IgD-negative memory B cell (primary cell): Measurements from ENCODE around the gene NECAP2. TPM values are rescaled to one million over a fixed set of nuclear protein-coding genes. Genes with fewer than 3 reads are reported as not detected.
A peak's percentile ranks its signal among the peaks of the same experiment; 100 is the strongest.
"Not testable (repeated sequence)": the region's sequence is repeated elsewhere in the genome, so short reads cannot be mapped to it uniquely, and the experiment has no call there.

Experiments
- H3K27ac Mint-ChIP-seq, 3 donors: one replicate each; pipeline ENCODE4 v1.8.0; 2020 to 2022; ENCODE audit warnings: mild to moderate bottlenecking in 3 of 3, mixed read lengths in 3 of 3, moderate library complexity in 1 of 3
- H3K27me3 Mint-ChIP-seq: one replicate; pipeline ENCODE4 v1.8.0; 2021; ENCODE audit warnings: mixed read lengths
- H3K36me3 Mint-ChIP-seq: one replicate; pipeline ENCODE4 v1.8.0; 2020; ENCODE audit warnings: mild to moderate bottlenecking, mixed read lengths
- H3K4me1 Mint-ChIP-seq, 3 donors: one replicate each; pipeline ENCODE4 v1.8.0; 2020 to 2022; ENCODE audit warnings: mixed read lengths in 3 of 3, mild to moderate bottlenecking in 1 of 3
- H3K4me3 Mint-ChIP-seq, 4 donors: one replicate each; pipeline ENCODE4 v1.8.0; 2020 to 2022; ENCODE audit warnings: mild to moderate bottlenecking in 4 of 4, mixed read lengths in 4 of 4, moderate library complexity in 3 of 4
- H3K9me3 Mint-ChIP-seq, 3 donors: one replicate each; pipeline ENCODE4 v1.8.0; 2020 to 2021; ENCODE audit warnings: mixed read lengths in 3 of 3, mild to moderate bottlenecking in 1 of 3
- polyA plus RNA-seq: library from polyadenylated mRNA; unstranded; fragments of 300-500 nt; fragmentation: Illumina TruSeq; gene quantifications from one replicate; pipeline ENCODE4 v1.2.3, GENCODE V29; 2021

The NECAP2 gene
- polyA plus RNA-seq, 1 donor from 2014 or later = 144 TPM

DNA sequence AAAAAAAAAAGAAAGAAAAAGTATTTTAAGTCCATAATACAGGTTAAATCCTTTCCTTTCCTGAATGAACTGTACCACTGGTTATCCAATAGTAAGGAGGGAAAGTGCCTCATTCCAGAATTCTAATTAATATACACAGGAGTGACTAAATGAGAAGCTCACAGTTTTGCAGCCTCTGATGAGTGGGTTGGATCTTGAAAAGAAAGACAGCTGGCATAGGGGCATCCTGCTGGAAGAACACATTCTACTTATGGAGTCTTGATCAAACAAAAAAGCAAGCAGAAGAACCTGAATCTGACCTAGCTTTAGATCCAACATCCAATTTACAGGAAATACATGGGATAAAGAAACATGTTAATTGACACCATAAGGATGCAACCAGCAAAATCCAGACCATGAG is 46.5 kb downstream of the NECAP2 start:
- H3K27me3 Mint-ChIP-seq, H3K27ac Mint-ChIP-seq, H3K4me3 Mint-ChIP-seq, H3K4me1 Mint-ChIP-seq, H3K9me3 Mint-ChIP-seq, H3K36me3 Mint-ChIP-seq: not testable (repeated sequence)

DNA sequence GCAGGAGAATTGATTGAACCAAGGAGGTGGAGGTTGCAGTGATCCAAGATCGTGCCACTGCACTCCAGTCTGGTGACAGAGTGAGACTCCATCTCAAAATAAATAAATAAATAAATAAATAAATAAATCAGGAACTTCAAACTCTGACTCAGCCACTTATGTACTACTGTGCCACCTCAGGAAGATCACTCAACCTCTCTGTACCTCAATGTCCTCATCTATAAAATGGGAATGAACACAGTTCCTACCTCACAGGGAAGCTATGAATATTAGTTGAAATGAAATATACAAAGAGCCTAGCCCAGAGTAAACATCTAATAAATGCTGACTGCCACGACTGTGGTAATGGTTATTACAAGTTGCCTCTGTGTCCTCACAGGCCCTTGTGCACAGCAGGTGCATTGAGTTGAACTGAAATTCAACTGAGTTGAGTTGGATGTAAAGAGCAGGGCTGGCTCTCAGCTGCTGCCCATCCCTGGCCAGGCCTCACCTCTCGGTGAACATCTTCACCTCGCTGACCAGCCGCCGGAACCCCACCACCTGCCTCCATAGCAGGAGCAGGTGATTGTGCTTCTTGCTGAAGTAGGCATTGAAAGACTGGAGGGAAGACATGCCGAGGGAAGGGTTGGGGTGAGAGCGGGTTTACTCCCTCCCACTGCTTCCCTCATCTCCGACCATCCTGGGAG is 48.8 kb downstream of the NECAP2 start:
- not testable (repeated sequence) for H3K27ac Mint-ChIP-seq, H3K36me3 Mint-ChIP-seq, H3K9me3 Mint-ChIP-seq, H3K4me3 Mint-ChIP-seq, H3K4me1 Mint-ChIP-seq, H3K27me3 Mint-ChIP-seq

GRCh38 chr1:16491056-16491675 is 50.6 kb downstream of the NECAP2 start:
- H3K27me3 Mint-ChIP-seq = no peaks in the 10 kb centered on the region
- H3K27ac Mint-ChIP-seq = no peak overlapping the region
- no peak overlapping the region for H3K4me3 Mint-ChIP-seq
- no peaks in the 10 kb centered on the region for H3K36me3 Mint-ChIP-seq
- peaks cover 0 to 1% (median 0%) of the 10 kb centered on the region in 3 donors for H3K4me1 Mint-ChIP-seq
- no peaks in the 10 kb centered on the region for H3K9me3 Mint-ChIP-seq

GRCh38 chr1:16492937-16493336 is 52.4 kb downstream of the NECAP2 start:
- peak overlapping the region in 1 of 3 donors; percentile 49 for H3K27ac Mint-ChIP-seq
- not testable (repeated sequence) for H3K4me1 Mint-ChIP-seq, H3K4me3 Mint-ChIP-seq, H3K36me3 Mint-ChIP-seq, H3K9me3 Mint-ChIP-seq, H3K27me3 Mint-ChIP-seq

- not testable (repeated sequence) for H3K36me3 Mint-ChIP-seq, H3K27me3 Mint-ChIP-seq, H3K9me3 Mint-ChIP-seq, H3K4me1 Mint-ChIP-seq, H3K4me3 Mint-ChIP-seq
- H3K27ac Mint-ChIP-seq = peak overlapping the region in 1 of 3 donors; percentile 47
These were observed 53.2 kb downstream of the NECAP2 start for GRCh38 chr1:16493731-16494130.

DNA sequence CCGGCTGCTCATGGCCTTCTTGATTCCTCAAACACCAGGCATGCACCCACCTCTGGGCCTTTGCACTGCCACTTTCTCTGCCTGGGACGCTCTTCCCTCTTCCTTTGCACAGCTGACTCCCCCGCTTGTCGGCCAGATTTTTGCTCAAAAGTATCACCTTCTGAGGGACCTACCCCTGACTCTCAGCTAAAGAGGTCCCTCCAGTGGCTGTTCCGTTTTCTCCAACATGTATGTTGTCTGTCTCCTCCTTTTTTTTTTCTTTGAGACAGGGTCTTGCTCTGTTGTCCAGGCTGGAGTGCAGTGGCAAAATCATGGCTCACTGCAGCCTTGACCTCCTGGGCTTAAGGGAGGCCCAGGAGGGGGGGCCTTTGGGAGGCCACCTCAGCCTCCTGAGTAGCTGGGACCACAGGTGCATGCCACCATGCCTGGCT is 57.0 kb downstream of the NECAP2 start:
- not testable (repeated sequence) for H3K36me3 Mint-ChIP-seq, H3K9me3 Mint-ChIP-seq, H3K27me3 Mint-ChIP-seq
- H3K4me3 Mint-ChIP-seq = peak overlapping the region; percentile 74 to 96 (median 90)
- peaks cover 8 to 12% (median 10%) of the 10 kb centered on the region in 3 donors for H3K4me1 Mint-ChIP-seq
- H3K27ac Mint-ChIP-seq = peak overlapping the region; percentile 32 to 89 (median 45)

- Mint-ChIP-seq H3K4me3 (peak overlapping the region; percentile 79 to 96 (median 90)), H3K4me1 (peaks cover 8 to 12% (median 10%) of the 10 kb centered on the region in 3 donors), H3K27ac (peak overlapping the region; percentile 32 to 89 (median 53))
- not testable (repeated sequence) for H3K9me3 Mint-ChIP-seq, H3K36me3 Mint-ChIP-seq, H3K27me3 Mint-ChIP-seq
These were observed 57.5 kb downstream of the NECAP2 start for GRCh38 chr1:16498047-16498446.

- Mint-ChIP-seq H3K9me3 (no peaks in the 10 kb centered on the region), H3K4me3 (peak overlapping the region; percentile 91 to 97 (median 94)), H3K36me3 (no peaks in the 10 kb centered on the region), H3K27me3 (no peaks in the 10 kb centered on the region), H3K4me1 (peaks cover 8 to 12% (median 9%) of the 10 kb centered on the region in 3 donors), H3K27ac (peak overlapping the region in 2 of 3 donors; percentile 53 to 89)
These were observed 58.3 kb downstream of the NECAP2 start for GRCh38 chr1:16498573-16499413.

GRCh38 chr1:16500466-16500865 is 59.9 kb downstream of the NECAP2 start:
- H3K4me3 Mint-ChIP-seq = peak overlapping the region; percentile 37 to 93 (median 69)
- H3K9me3 Mint-ChIP-seq, H3K36me3 Mint-ChIP-seq, H3K27me3 Mint-ChIP-seq: not testable (repeated sequence)
- H3K4me1 Mint-ChIP-seq = peaks cover 8 to 12% (median 9%) of the 10 kb centered on the region in 3 donors
- peak overlapping the region in 2 of 3 donors; percentile 90 for H3K27ac Mint-ChIP-seq

DNA sequence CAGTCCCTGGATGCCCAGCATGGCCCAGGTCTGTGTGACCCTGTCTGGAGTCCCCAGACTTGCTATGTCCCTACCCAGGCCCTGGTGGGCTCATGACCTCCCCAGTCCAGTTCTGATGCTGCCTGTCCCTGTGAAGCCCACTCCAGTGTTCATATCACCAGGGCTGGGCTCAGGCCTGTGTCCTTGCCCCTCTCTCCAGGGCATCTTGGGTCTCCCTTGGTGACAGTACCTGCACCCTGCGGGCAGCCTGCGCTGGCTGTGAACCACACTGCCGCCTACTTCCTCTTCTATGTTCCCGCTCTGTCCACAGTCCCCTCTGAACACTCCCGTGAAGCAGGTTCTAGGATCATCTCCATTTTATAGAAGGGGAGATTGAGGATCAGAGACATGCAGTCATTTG is 60.5 kb downstream of the NECAP2 start:
- Mint-ChIP-seq H3K4me1 (peaks cover 8 to 12% (median 9%) of the 10 kb centered on the region in 3 donors), H3K27ac (peak overlapping the region in 1 of 3 donors; percentile 34), H3K4me3 (peak overlapping the region; percentile 25 to 93 (median 77))
- not testable (repeated sequence) for H3K36me3 Mint-ChIP-seq, H3K27me3 Mint-ChIP-seq, H3K9me3 Mint-ChIP-seq

DNA sequence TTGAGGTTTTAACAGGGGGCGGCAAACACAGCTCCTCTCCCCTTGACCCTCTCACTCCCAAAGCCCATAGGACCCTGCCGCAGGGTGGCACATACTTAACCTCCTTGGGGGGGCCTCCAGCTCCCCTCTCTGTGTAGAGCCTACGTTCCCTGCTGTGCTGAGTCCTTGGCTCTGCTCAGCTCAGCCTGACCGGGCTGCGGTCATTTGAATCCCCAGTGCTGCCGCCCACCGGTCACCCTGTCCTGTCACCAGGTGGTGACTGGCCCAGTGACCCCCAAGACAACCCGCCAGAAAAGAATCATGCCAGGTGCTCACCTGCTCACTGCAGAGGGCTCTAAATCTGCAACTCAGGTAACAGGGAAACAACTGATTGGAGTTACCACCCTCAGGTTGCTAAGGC is 60.9 kb downstream of the NECAP2 start:
- not testable (repeated sequence) for H3K9me3 Mint-ChIP-seq, H3K36me3 Mint-ChIP-seq, H3K27me3 Mint-ChIP-seq
- Mint-ChIP-seq H3K4me1 (peaks cover 8 to 12% (median 9%) of the 10 kb centered on the region in 3 donors), H3K27ac (peak overlapping the region in 1 of 3 donors; percentile 34), H3K4me3 (peak overlapping the region; percentile 25 to 93 (median 77))

DNA sequence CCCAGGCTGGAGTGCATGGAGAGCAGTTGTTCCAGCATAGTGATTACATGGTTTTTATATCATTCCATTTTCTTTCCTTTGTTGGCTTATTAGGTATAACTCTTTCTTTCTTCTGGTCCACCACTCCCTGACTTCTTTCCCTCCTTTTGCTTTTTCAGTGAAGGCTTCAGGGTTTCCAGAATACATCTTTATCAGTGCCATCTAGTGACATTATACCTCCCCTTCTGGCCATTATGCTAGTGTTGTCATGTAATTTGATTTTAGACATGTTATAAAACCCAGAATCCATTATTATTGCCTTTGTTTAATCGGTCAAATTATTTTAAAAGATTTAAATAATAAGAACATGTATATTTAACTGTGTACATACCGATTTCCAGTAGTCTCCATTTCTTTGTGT is 63.0 kb downstream of the NECAP2 start:
- peak overlapping the region in 1 of 4 donors; percentile 64 for H3K4me3 Mint-ChIP-seq

DNA sequence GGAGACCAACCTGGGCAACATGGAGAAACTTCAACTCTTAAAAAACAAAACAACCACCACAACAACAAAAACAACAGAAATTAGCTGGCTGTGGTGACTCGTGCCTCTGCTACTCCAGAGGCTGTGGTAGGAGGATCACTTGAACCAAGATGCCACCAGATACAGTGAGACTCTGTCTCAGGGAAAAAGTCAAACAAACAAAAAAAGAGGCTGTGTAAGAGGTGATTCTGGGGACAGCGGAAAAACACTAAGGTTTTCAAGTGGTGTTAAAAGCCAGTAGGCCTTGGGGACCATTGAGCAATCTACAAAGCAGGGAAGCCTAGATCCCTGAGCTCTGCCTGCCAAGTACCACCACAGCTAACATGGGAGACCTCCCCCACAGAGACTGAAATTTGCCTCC is 65.3 kb downstream of the NECAP2 start:
- H3K9me3 Mint-ChIP-seq, H3K4me1 Mint-ChIP-seq, H3K36me3 Mint-ChIP-seq, H3K27ac Mint-ChIP-seq, H3K27me3 Mint-ChIP-seq: not testable (repeated sequence)
- H3K4me3 Mint-ChIP-seq = peak overlapping the region in 1 of 4 donors; percentile 45

More for the DNA sequence above, 63.0 kb downstream of the NECAP2 start:
- Mint-ChIP-seq H3K27me3 (no peaks in the 10 kb centered on the region), H3K4me1 (peaks cover 0 to 5% (median 3%) of the 10 kb centered on the region in 3 donors), H3K9me3 (peaks cover 0 to 3% (median 0%) of the 10 kb centered on the region in 3 donors), H3K27ac (no peak overlapping the region), H3K36me3 (peaks cover 2% of the 10 kb centered on the region)

GRCh38 chr1:16506364-16507136 is 66.0 kb downstream of the NECAP2 start:
- not testable (repeated sequence) for H3K4me1 Mint-ChIP-seq, H3K27ac Mint-ChIP-seq, H3K27me3 Mint-ChIP-seq, H3K36me3 Mint-ChIP-seq, H3K4me3 Mint-ChIP-seq, H3K9me3 Mint-ChIP-seq
